Measurements from ENCODE around the gene GLS2.

The GLS2 gene

GRCh38 chr12:56469007-56469930 is 18.7 kb downstream of the GLS2 start:
- Histone ChIP-seq H3K4me1 (peaks cover 30% of the 10 kb centered on the region), H4K20me1 (0 out of 2 replicates have a peak, but pooled peaks cover 1% of the 10 kb centered on the region), H3K9me3 (no peaks in the 10 kb centered on the region), H3K36me3 (peaks cover 40% of the 10 kb centered on the region), H3K27me3 (no peaks in the 10 kb centered on the region), H3K9ac (peak overlapping the region; percentile 87), H3K4me3 (peak overlapping the region; percentile 72), H3K27ac (peak overlapping the region; percentile 87), H3K4me2 (peak overlapping the region; percentile 93)
- no peak for TF ChIP-seq Cebpa-rat (IDR thresholded peaks at IDR 0.05)

GRCh38 chr12:56468216-56469006 is 19.6 kb downstream of the GLS2 start, which contains the start of gene SPRYD4:
Gene SPRYD4 (plus strand): TSS chr12:56468578. CDS start chr12:56468592, 14 bp downstream.
- peaks cover 34% of the 10 kb centered on the region for H3K36me3 ChIP-seq
- peaks cover 30% of the 10 kb centered on the region for H3K4me1 ChIP-seq
- no peaks in the 10 kb centered on the region for H3K9me3 ChIP-seq
- no peak for TF ChIP-seq Cebpa-rat (IDR thresholded peaks at IDR 0.05)
- H3K9ac ChIP-seq = peak within 1 kb of the TSS; percentile 87
- H3K4me3 ChIP-seq = peak within 1 kb of the TSS; percentile 72
- H3K27me3 ChIP-seq = no peaks in the 10 kb centered on the region
- H3K27ac ChIP-seq = peak within 1 kb of the TSS; percentile 87
- peak within 1 kb of the TSS; percentile 93 for H3K4me2 ChIP-seq
- H4K20me1 ChIP-seq = no peaks in the 10 kb centered on the region

- no peak overlapping the region for H3K9ac ChIP-seq
- H4K20me1 ChIP-seq = no peaks in the 10 kb centered on the region
- H3K4me1 ChIP-seq = peaks cover 25% of the 10 kb centered on the region
- H3K4me3 ChIP-seq = no peak overlapping the region
- H3K36me3 ChIP-seq = no peaks in the 10 kb centered on the region
- no peaks in the 10 kb centered on the region for H3K27me3 ChIP-seq
- no peak overlapping the region for H3K27ac ChIP-seq
- H3K9me3 ChIP-seq = no peaks in the 10 kb centered on the region
- H3K4me2 ChIP-seq = no peak overlapping the region
- no peak for TF ChIP-seq Cebpa-rat (IDR thresholded peaks at IDR 0.05)
These were observed 25.4 kb downstream of the GLS2 start for GRCh38 chr12:56462565-56462964.

GRCh38 chr12:56461235-56462159 is 26.5 kb downstream of the GLS2 start:
- Histone ChIP-seq H3K36me3 (no peaks in the 10 kb centered on the region), H3K9me3 (no peaks in the 10 kb centered on the region), H3K4me1 (peaks cover 22% of the 10 kb centered on the region), H3K27me3 (no peaks in the 10 kb centered on the region), H4K20me1 (no peaks in the 10 kb centered on the region), H3K27ac (no peak overlapping the region), H3K9ac (no peak overlapping the region), H3K4me3 (no peak overlapping the region), H3K4me2 (no peak overlapping the region)
- no peak for TF ChIP-seq Cebpa-rat (IDR thresholded peaks at IDR 0.05)

- Histone ChIP-seq H3K9me3 (no peaks in the 10 kb centered on the region), H3K4me1 (peaks cover 22% of the 10 kb centered on the region), H3K9ac (no peak overlapping the region), H3K4me2 (no peak overlapping the region), H4K20me1 (no peaks in the 10 kb centered on the region), H3K27ac (no peak overlapping the region), H3K36me3 (no peaks in the 10 kb centered on the region), H3K27me3 (no peaks in the 10 kb centered on the region), H3K4me3 (no peak overlapping the region)
- no peak for TF ChIP-seq Cebpa-rat (IDR thresholded peaks at IDR 0.05)
These were observed 30.1 kb downstream of the GLS2 start for GRCh38 chr12:56457817-56458216.

- Histone ChIP-seq H3K4me1 (peaks cover 19% of the 10 kb centered on the region), H3K4me3 (no peak within 1 kb of the TSS), H3K27me3 (no peaks in the 10 kb centered on the region), H4K20me1 (no peaks in the 10 kb centered on the region), H3K36me3 (no peaks in the 10 kb centered on the region), H3K4me2 (no peak within 1 kb of the TSS), H3K27ac (no peak within 1 kb of the TSS), H3K9ac (no peak within 1 kb of the TSS), H3K9me3 (no peaks in the 10 kb centered on the region)
- no peak for TF ChIP-seq Cebpa-rat (IDR thresholded peaks at IDR 0.05)
These were observed 33.4 kb downstream of the GLS2 start, which contains the start of gene MIP for GRCh38 chr12:56454557-56454956. Gene MIP (minus strand): TSS chr12:56454657. CDS start chr12:56454613, 44 bp downstream.

- Histone ChIP-seq H3K27ac (no peak overlapping the region), H4K20me1 (no peaks in the 10 kb centered on the region), H3K9ac (no peak overlapping the region), H3K36me3 (no peaks in the 10 kb centered on the region), H3K4me3 (no peak overlapping the region), H3K9me3 (no peaks in the 10 kb centered on the region), H3K27me3 (no peaks in the 10 kb centered on the region), H3K4me1 (peaks cover 24% of the 10 kb centered on the region), H3K4me2 (no peak overlapping the region)
- TF ChIP-seq Cebpa-rat (IDR thresholded peaks at IDR 0.05) = no peak
These were observed 36.8 kb downstream of the GLS2 start for GRCh38 chr12:56451147-56451546.

- no peak overlapping the region for H3K9ac ChIP-seq
- H4K20me1 ChIP-seq = no peaks in the 10 kb centered on the region
- peak overlapping the region; percentile 96 for H3K4me2 ChIP-seq
- H3K4me1 ChIP-seq = peaks cover 24% of the 10 kb centered on the region
- H3K27me3 ChIP-seq = no peaks in the 10 kb centered on the region
- H3K27ac ChIP-seq = no peak overlapping the region
- no peak for TF ChIP-seq Cebpa-rat (IDR thresholded peaks at IDR 0.05)
- H3K9me3 ChIP-seq = no peaks in the 10 kb centered on the region
- no peak overlapping the region for H3K4me3 ChIP-seq
- H3K36me3 ChIP-seq = peaks cover 5% of the 10 kb centered on the region; the same call in 1 of the 2 replicates
These were observed 37.7 kb downstream of the GLS2 start for GRCh38 chr12:56450241-56450640.

- peaks cover 4% of the 10 kb centered on the region for H3K9me3 ChIP-seq
- no peak for TF ChIP-seq Cebpa-rat (IDR thresholded peaks at IDR 0.05)
- H3K9ac ChIP-seq = peak overlapping the region; percentile 91
- peak overlapping the region; percentile 80 for H3K4me3 ChIP-seq
- H3K27me3 ChIP-seq = no peaks in the 10 kb centered on the region
- peak overlapping the region; percentile 96 for H3K4me2 ChIP-seq
- peaks cover 24% of the 10 kb centered on the region for H3K4me1 ChIP-seq
- no peaks in the 10 kb centered on the region for H4K20me1 ChIP-seq
- peak overlapping the region; percentile 90 for H3K27ac ChIP-seq
- H3K36me3 ChIP-seq = peaks cover 10% of the 10 kb centered on the region
These were observed 38.4 kb downstream of the GLS2 start for GRCh38 chr12:56449622-56449984.
